Retina (tissue), 1 donor: ENCODE data around the gene RPS6KA2.
A peak's percentile ranks its signal among the peaks of the same experiment; 100 is the strongest.

ENCODE experiments used
- DNase-seq: peaks from one replicate; pipeline ENCODE4 v3.0.0-alpha.2; 2016

RPS6KA2 gene

DNA sequence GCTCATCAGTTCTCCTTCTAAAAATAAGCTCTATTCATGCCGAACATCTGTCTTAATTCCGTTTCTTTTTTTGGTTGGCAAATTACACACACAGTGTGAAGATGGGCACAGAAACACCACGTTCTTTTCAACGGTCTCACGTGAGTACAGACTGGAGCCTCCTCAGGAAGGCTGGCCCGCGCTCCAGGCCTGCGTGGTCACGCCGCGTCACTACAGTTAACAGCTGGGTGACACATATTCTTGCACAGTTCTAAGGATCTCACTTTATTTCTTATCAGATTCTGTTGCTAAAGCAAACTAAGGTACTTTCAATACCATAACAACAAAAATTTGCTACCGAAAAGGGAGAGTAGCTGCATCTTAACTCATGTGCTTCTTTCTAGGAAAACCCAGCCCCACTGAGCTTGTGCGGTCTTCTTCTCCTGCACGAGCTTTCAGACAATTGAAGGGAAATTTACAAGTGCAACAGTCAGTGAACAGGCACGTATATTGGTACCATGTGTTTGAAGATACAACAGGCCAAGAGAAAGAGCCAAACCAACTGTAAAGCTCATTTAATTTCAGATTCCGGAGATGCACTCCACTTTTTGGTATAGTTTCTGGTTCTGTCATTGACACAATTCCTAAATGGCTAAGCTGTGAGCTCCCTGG, 188.7 kb downstream of the RPS6KA2 start:
- DNase-seq = no peak

DNA sequence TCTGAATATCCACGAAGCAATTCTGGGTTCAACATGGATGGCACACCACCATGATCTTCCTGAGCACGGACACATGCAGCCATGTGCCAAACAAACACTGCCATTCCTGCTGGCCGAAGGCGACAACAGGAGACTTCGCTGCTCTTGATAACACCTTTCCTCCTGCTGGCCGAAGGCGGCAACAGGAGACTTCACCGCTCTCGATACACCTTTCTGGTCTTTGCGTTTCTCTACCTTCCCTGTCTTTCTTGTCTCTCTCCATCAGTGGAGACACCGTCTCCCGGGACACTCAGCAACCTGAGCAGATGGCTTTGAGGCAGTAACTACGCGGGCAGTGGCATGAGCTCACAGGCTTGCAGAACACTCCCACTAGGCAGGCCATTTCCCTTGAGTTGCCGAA, 189.4 kb downstream of the RPS6KA2 start:
- no peak for DNase-seq

GRCh38 chr6:166436195-166437139, 190.6 kb downstream of the RPS6KA2 start:
- DNase-seq = peak; percentile 33

- peak; percentile 33 for DNase-seq
Observed at GRCh38 chr6:166435574-166435973, 191.5 kb downstream of the RPS6KA2 start.

DNA sequence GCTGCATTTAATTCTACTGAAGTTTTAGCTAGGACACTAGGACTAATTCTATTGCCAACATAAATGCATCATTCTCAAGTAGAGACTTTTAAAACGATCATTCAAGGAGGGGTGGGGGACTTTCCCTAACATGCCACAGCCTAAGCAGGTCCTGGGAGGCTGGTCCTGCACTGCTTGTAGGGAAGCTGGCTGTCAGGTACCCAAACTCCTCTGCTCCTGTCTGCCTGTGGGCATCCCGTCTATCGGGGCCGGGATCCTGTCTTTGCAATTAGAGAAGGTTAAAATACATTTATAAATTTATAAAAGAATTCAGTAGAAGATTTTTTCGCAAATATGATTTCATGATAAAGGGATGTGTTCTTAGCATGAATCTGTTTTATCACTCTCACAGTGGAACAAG, 192.7 kb downstream of the RPS6KA2 start:
- DNase-seq = no peak

- DNase-seq = no peak
Observed at GRCh38 chr6:166433096-166433495, 194.0 kb downstream of the RPS6KA2 start.

GRCh38 chr6:166430269-166430668, 196.8 kb downstream of the RPS6KA2 start:
- DNase-seq = no peak

GRCh38 chr6:166424431-166424830, 202.6 kb downstream of the RPS6KA2 start:
- no peak for DNase-seq

DNA sequence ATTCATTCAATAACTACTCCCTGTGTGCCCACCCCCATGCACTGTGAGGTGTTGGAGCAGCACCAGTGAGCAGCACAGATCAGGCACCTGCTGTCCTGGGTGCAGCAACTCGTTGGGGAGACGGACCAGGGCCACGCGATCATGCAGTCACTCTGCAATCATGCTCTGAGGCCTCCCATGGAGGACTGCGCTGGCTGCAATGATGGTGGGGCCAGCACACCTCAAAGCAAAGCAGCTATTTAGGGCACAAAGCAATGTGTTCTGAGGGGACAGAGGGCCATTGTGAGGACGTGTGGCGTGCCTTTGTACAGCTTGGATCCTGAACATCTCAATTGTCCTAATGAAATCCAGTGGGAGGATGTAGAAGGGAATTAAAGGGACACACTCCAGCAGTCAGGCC, 203.3 kb downstream of the RPS6KA2 start:
- DNase-seq = no peak

DNA sequence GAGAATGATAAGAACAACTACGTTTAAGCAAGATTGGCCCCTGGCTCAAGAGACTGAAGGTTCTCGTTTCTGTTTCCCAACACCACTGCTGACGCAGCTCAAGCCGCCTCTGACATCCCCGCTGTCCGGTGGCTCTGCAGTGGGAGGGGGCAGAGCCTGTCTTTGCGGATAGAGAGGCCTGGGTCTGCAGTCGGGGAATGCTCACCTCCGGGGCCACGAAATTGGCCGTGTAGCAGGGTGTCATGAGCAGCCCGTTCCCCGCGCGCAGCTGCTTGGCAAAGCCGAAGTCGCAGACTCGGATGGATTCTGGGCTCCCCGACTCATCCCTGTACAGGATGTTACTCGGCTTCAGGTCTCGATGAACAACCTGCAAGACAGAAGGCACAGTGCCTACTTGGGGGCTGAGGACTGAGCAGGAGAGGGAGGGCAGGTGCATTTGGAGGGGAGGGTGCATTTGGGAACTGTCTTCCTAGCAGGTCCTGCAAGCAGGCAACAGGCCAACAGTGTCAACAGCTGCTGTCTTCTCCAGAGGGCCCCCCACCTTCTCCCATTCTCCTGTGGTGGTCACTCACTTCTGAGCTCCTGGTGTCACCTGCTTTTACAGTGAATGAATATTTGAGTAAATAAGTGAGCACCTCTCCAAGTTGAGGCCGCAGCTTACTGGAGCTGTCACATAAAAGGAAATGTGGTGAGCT, 203.9 kb downstream of the RPS6KA2 start:
- no peak for DNase-seq

DNA sequence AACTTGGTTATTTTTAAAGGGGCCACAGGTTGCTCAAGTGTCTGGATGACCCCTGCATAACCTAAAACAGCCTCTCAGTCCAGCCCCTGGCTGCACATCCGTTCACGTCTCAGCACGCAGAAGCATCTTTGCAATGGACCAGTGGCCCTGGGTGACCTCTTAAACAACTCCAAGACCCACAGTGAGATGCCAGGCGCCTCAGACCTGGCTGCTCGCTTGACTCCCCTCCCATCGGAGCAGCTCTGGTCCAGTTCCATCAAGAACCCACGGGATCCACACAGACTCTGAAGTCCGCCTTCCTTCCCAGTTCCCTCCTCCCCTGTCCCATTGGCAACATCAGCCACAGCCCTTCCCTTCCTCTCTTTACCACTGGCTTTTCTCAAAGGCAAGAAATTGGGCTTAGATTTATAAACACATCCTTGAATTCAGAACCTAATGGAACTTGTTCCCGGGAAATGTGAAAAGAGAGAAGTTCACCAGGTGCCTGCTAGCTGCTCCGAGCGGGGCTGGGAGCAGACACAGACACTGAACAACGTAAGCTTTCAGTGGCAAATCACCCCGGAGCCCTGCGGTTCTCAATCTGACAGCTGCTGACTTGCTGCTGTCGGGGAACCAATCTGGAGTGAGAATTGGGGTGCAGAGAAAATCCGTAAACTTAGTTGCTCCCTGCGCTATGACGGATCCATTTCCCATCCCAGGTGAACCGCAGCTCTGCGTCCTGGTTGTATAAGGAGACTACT, 204.7 kb downstream of the RPS6KA2 start:
- no peak for DNase-seq

DNA sequence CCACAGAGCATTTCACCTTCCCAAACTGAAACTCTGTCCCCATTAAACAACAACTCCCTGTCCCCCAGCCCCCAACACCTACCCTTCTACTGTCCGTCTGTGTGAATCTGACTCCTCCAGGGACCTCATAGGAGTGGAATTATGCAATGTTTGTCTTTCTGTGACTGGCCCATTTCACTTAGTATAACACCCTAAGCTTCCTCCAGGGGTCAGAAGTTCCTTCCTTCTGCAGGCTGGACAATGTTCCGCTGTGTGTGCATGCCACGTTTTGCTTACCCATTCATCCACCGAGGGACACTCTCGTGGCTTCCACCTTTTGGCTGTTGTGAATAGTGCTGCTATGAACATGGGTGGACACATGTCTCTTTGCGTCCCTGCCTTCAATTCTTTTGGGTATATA, 206.7 kb downstream of the RPS6KA2 start:
- DNase-seq = no peak

DNA sequence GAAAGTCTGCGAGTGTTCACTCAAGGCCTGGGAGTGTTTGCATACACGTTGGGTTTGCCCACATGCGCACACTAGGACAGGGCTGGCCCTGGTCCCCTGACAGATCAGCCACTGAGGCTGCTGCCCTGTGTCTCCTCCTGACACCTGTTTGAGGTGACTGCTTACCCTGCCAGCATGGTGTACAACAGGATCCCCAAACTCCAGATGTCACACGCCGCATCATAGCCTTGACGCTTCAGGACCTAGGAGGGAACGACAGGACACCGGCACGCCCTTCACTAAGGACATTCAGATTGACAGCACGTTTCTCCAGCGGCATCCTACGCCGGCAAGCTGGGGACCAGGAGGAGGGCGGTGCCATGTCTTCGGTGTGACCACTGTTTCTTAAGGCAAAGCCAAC, 207.3 kb downstream of the RPS6KA2 start:
- no peak for DNase-seq

DNA sequence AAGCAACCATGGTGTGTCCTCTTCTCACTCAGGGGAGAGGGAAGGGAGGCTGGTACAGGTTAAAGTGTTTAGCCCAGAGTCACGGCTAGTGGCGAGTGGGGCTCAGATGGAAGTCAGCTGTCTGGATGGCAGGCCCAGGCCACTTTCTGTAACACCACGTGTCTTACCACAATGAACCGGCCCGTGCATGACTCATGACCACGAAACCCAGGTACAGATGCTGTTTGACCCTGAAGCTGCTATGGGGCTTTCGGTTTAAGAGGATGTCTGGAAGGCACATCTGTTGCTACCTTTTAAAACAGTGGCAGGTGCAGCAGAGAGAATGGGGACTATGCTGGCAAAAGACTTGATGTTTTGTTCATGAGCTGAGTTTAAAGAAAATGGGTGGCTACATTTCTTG, 207.8 kb downstream of the RPS6KA2 start:
- DNase-seq = no peak

- no peak for DNase-seq
Observed at GRCh38 chr6:166418691-166419143, 208.3 kb downstream of the RPS6KA2 start.

- DNase-seq = no peak
Observed at GRCh38 chr6:166417285-166417691, 209.8 kb downstream of the RPS6KA2 start.

- DNase-seq = no peak
Observed at GRCh38 chr6:166415833-166416347, 211.2 kb downstream of the RPS6KA2 start.

GRCh38 chr6:166415306-166415705, 211.7 kb downstream of the RPS6KA2 start:
- no peak for DNase-seq

GRCh38 chr6:166413491-166413951, 213.5 kb downstream of the RPS6KA2 start:
- DNase-seq = no peak

GRCh38 chr6:166412911-166413384, 214.1 kb downstream of the RPS6KA2 start:
- no peak for DNase-seq

- no peak for DNase-seq
Observed at GRCh38 chr6:166412156-166412910, 214.7 kb downstream of the RPS6KA2 start.
